ENCODE results near the gene KIF1C.

The KIF1C gene

DNA sequence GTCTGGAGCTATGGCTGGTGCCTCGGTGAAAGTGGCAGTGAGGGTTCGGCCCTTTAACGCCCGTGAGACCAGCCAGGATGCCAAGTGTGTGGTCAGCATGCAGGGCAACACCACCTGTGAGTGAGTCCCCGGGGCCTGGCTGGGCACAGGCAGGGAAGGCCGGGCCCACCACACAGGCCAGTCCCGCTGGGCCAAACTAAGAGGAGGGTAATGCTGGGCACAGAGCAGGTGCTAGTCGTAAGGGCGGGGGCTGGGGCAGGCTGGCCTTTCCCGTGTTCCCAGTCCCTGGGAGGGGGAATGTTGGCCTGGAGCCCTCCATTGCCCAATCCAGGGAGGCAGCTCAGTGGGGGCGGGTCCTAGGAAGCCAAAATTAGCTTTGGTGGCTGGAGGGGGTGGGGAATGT lies 2.5 kb downstream of the KIF1C start:
- Histone ChIP-seq H3K27ac (ENCODE audit: low read depth, low read length) (no peak overlapping the region), H3K79me1 (ENCODE audit: low read length) (peaks cover 17% of the 10 kb centered on the region), H3K79me2 (ENCODE audit: control insufficient read depth, insufficient read depth, low read length) (peaks cover 21% of the 10 kb centered on the region), H2BK15ac (replicated peaks; ENCODE audit: low read depth) (no peak overlapping the region), H3K36me3 (ENCODE audit: control insufficient read depth, insufficient read depth, low read length) (peaks cover 23% of the 10 kb centered on the region), H4K8ac (ENCODE audit: low read depth, low read length) (no peak overlapping the region), H3K4me3 (ENCODE audit: low read length) (no peak overlapping the region), H3K4me1 (ENCODE audit: control insufficient read depth, low read depth, low read length) (peaks cover 4% of the 10 kb centered on the region), H3K4ac (ENCODE audit: low read depth, low read length) (no peak overlapping the region), H3K9ac (ENCODE audit: low read length) (no peak overlapping the region), H4K5ac (ENCODE audit: low read length) (no peak overlapping the region), H3K18ac (ENCODE audit: low read length) (no peak overlapping the region), H2AK5ac (ENCODE audit: low read length) (no peak overlapping the region), H3K23ac (ENCODE audit: low read length) (no peak overlapping the region), H3K56ac (ENCODE audit: low read length) (peak overlapping the region; percentile 49), H2BK120ac (ENCODE audit: low read depth, low read length) (no peak overlapping the region), H3K4me2 (ENCODE audit: low read length) (no peak overlapping the region), H3K27me3 (ENCODE audit: insufficient read depth, low read length, poor library complexity) (no peaks in the 10 kb centered on the region), H2BK5ac (ENCODE audit: low read length) (no peak overlapping the region)
- peak; percentile 18 for DNase-seq
- WGBS (ENCODE audit: extremely low coverage, insufficient coverage, low lambda C conversion rate), result no CpG with 5 or more reads among the region's 11 CpGs

DNA sequence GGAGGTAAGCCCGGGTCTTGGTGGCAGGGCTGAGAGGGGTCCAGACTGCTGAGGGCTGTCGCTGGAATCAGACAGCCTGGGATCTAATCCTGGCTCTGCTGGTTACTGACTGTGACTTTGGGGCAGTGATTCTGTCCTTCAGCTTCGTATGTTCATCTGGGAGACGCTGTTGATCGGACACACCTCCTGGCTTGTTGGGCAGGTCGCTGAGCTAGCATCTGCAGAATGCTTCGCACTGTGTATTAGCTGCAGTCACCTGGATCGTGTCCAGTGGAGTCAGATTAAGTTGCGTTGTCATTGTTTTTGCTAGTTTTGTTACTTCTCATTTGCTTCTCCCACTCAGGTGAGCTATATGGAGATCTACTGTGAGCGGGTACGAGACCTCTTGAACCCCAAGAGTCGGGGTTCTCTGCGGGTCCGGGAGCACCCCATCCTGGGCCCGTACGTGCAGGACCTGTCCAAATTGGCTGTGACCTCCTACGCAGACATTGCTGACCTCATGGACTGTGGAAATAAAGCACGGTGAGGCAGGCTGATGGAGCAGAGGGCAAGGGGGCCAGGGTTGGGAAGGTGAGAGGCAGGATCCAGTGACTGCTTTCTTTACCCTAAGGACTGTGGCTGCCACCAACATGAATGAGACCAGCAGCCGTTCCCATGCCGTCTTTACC lies 4.5 kb downstream of the KIF1C start:
- H3K27me3 ChIP-seq (ENCODE audit: insufficient read depth, low read length, poor library complexity), result no peaks in the 10 kb centered on the region
- H3K4ac ChIP-seq (ENCODE audit: low read depth, low read length), result no peak overlapping the region
- H2BK120ac ChIP-seq (ENCODE audit: low read depth, low read length), result no peak overlapping the region
- H3K79me2 ChIP-seq (ENCODE audit: control insufficient read depth, insufficient read depth, low read length), result peaks cover 21% of the 10 kb centered on the region
- H3K36me3 ChIP-seq (ENCODE audit: control insufficient read depth, insufficient read depth, low read length), result peaks cover 31% of the 10 kb centered on the region
- no peak overlapping the region for H2AK5ac ChIP-seq (ENCODE audit: low read length)
- H3K4me1 ChIP-seq (ENCODE audit: control insufficient read depth, low read depth, low read length), result peaks cover 2% of the 10 kb centered on the region
- H2BK15ac ChIP-seq (replicated peaks; ENCODE audit: low read depth), result no peak overlapping the region
- DNase-seq, result no peak
- peaks cover 17% of the 10 kb centered on the region for H3K79me1 ChIP-seq (ENCODE audit: low read length)
- no peak overlapping the region for H4K8ac ChIP-seq (ENCODE audit: low read depth, low read length)
- no peak overlapping the region for H3K23ac ChIP-seq (ENCODE audit: low read length)
- no peak overlapping the region for H2BK5ac ChIP-seq (ENCODE audit: low read length)
- no peak overlapping the region for H3K4me3 ChIP-seq (ENCODE audit: low read length)
- no peak overlapping the region for H4K5ac ChIP-seq (ENCODE audit: low read length)
- H3K27ac ChIP-seq (ENCODE audit: low read depth, low read length), result no peak overlapping the region
- no peak overlapping the region for H3K4me2 ChIP-seq (ENCODE audit: low read length)
- no CpG with 5 or more reads among the region's 20 CpGs for WGBS (ENCODE audit: extremely low coverage, insufficient coverage, low lambda C conversion rate)
- H3K9ac ChIP-seq (ENCODE audit: low read length), result no peak overlapping the region
- H3K56ac ChIP-seq (ENCODE audit: low read length), result no peak overlapping the region
- H3K18ac ChIP-seq (ENCODE audit: low read length), result no peak overlapping the region

DNA sequence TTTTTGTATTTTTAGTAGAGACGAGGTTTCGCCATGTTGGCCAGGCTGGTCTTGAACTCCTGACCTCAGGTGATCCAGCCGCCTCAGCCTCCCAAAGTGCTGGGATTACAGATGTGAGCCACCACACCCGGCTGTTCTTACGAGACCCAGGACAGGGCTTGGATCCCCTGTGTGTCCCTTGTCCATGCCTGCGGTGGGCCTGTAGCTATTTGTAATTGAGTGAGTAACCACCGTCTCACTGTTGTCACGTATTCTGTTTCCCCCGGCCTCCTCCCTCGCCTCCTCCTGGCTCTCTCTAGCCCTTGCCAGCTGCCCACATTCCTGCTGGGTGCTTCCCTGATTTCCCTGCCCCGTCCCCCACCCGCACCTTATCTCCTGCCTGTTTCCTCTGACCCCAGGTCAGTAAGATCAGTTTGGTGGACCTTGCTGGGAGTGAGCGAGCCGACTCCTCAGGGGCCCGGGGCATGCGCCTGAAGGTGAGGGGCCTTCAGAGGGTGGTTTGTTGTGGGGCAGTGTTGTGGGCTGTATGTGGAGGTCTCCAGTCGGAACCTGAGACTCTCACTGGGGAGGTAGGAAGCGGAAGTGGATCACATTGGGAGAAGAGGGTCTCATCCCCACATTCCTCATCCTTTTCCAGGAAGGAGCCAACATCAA lies 5.6 kb downstream of the KIF1C start:
- H3K23ac ChIP-seq (ENCODE audit: low read length), result no peak overlapping the region
- H3K56ac ChIP-seq (ENCODE audit: low read length), result no peak overlapping the region
- H2BK120ac ChIP-seq (ENCODE audit: low read depth, low read length), result no peak overlapping the region
- no peak overlapping the region for H3K4me2 ChIP-seq (ENCODE audit: low read length)
- no peak overlapping the region for H4K8ac ChIP-seq (ENCODE audit: low read depth, low read length)
- H3K4me3 ChIP-seq (ENCODE audit: low read length), result no peak overlapping the region
- H3K27ac ChIP-seq (ENCODE audit: low read depth, low read length), result no peak overlapping the region
- H3K27me3 ChIP-seq (ENCODE audit: insufficient read depth, low read length, poor library complexity), result no peaks in the 10 kb centered on the region
- no peak overlapping the region for H3K9ac ChIP-seq (ENCODE audit: low read length)
- H4K5ac ChIP-seq (ENCODE audit: low read length), result no peak overlapping the region
- H2AK5ac ChIP-seq (ENCODE audit: low read length), result no peak overlapping the region
- H3K4me1 ChIP-seq (ENCODE audit: control insufficient read depth, low read depth, low read length), result peaks cover 2% of the 10 kb centered on the region
- peaks cover 38% of the 10 kb centered on the region for H3K36me3 ChIP-seq (ENCODE audit: control insufficient read depth, insufficient read depth, low read length)
- peaks cover 19% of the 10 kb centered on the region for H3K79me2 ChIP-seq (ENCODE audit: control insufficient read depth, insufficient read depth, low read length)
- no peak overlapping the region for H2BK5ac ChIP-seq (ENCODE audit: low read length)
- H3K4ac ChIP-seq (ENCODE audit: low read depth, low read length), result no peak overlapping the region
- no peak overlapping the region for H3K18ac ChIP-seq (ENCODE audit: low read length)
- no CpG with 5 or more reads among the region's 18 CpGs for whole genome bisulfite sequencing (ENCODE audit: extremely low coverage, insufficient coverage, low lambda C conversion rate)
- peaks cover 17% of the 10 kb centered on the region for H3K79me1 ChIP-seq (ENCODE audit: low read length)
- no peak overlapping the region for H2BK15ac ChIP-seq (replicated peaks; ENCODE audit: low read depth)
- no peak for DNase-seq

- H2BK5ac ChIP-seq (ENCODE audit: low read length), result no peak overlapping the region
- no peak overlapping the region for H2AK5ac ChIP-seq (ENCODE audit: low read length)
- no peak overlapping the region for H4K8ac ChIP-seq (ENCODE audit: low read depth, low read length)
- no peaks in the 10 kb centered on the region for H3K79me1 ChIP-seq (ENCODE audit: low read length)
- no peak overlapping the region for H3K23ac ChIP-seq (ENCODE audit: low read length)
- no peak overlapping the region for H3K18ac ChIP-seq (ENCODE audit: low read length)
- H4K5ac ChIP-seq (ENCODE audit: low read length), result no peak overlapping the region
- no CpG with 5 or more reads among the region's 6 CpGs for WGBS (ENCODE audit: extremely low coverage, insufficient coverage, low lambda C conversion rate)
- no peak overlapping the region for H3K4me2 ChIP-seq (ENCODE audit: low read length)
- no peak overlapping the region for H2BK15ac ChIP-seq (replicated peaks; ENCODE audit: low read depth)
- no peak overlapping the region for H3K4me3 ChIP-seq (ENCODE audit: low read length)
- no peaks in the 10 kb centered on the region for H3K27me3 ChIP-seq (ENCODE audit: insufficient read depth, low read length, poor library complexity)
- H3K56ac ChIP-seq (ENCODE audit: low read length), result no peak overlapping the region
- peaks cover 17% of the 10 kb centered on the region for H3K36me3 ChIP-seq (ENCODE audit: control insufficient read depth, insufficient read depth, low read length)
- H3K27ac ChIP-seq (ENCODE audit: low read depth, low read length), result no peak overlapping the region
- no peak overlapping the region for H2BK120ac ChIP-seq (ENCODE audit: low read depth, low read length)
- no peaks in the 10 kb centered on the region for H3K4me1 ChIP-seq (ENCODE audit: control insufficient read depth, low read depth, low read length)
- DNase-seq, result no peak
- no peak overlapping the region for H3K9ac ChIP-seq (ENCODE audit: low read length)
- no peaks in the 10 kb centered on the region for H3K79me2 ChIP-seq (ENCODE audit: control insufficient read depth, insufficient read depth, low read length)
- H3K4ac ChIP-seq (ENCODE audit: low read depth, low read length), result no peak overlapping the region
Observed at GRCh38 chr17:5011928-5012327, 14.2 kb downstream of the KIF1C start.

- Histone ChIP-seq H3K4ac (ENCODE audit: low read depth, low read length) (no peak overlapping the region), H3K4me2 (ENCODE audit: low read length) (no peak overlapping the region), H3K4me1 (ENCODE audit: control insufficient read depth, low read depth, low read length) (no peaks in the 10 kb centered on the region), H2BK15ac (replicated peaks; ENCODE audit: low read depth) (no peak overlapping the region), H3K79me2 (ENCODE audit: control insufficient read depth, insufficient read depth, low read length) (no peaks in the 10 kb centered on the region), H3K36me3 (ENCODE audit: control insufficient read depth, insufficient read depth, low read length) (peaks cover 5% of the 10 kb centered on the region), H3K27ac (ENCODE audit: low read depth, low read length) (no peak overlapping the region), H3K23ac (ENCODE audit: low read length) (no peak overlapping the region), H4K8ac (ENCODE audit: low read depth, low read length) (no peak overlapping the region), H2AK5ac (ENCODE audit: low read length) (no peak overlapping the region), H3K79me1 (ENCODE audit: low read length) (no peaks in the 10 kb centered on the region), H4K5ac (ENCODE audit: low read length) (no peak overlapping the region), H2BK5ac (ENCODE audit: low read length) (no peak overlapping the region), H3K56ac (ENCODE audit: low read length) (no peak overlapping the region), H2BK120ac (ENCODE audit: low read depth, low read length) (no peak overlapping the region), H3K9ac (ENCODE audit: low read length) (no peak overlapping the region), H3K4me3 (ENCODE audit: low read length) (no peak overlapping the region), H3K27me3 (ENCODE audit: insufficient read depth, low read length, poor library complexity) (no peaks in the 10 kb centered on the region), H3K18ac (ENCODE audit: low read length) (no peak overlapping the region)
- WGBS (ENCODE audit: extremely low coverage, insufficient coverage, low lambda C conversion rate), result no CpG with 5 or more reads among the region's 4 CpGs
- DNase-seq, result no peak
Observed at GRCh38 chr17:5014357-5014756, 16.6 kb downstream of the KIF1C start.
